ENCODE data around the gene GALNT18. TPM values are rescaled to one million over a fixed set of nuclear protein-coding genes. Genes with fewer than 3 reads are reported as not detected.

GALNT18 gene
- total and polyA plus RNA-seq, 2 experiments from 2014 or later = 4.3 to 10.8 TPM

GRCh38 chr11:11424688-11425087 is 197.1 kb downstream of the GALNT18 start:
- Histone ChIP-seq H3K4me1 (ENCODE audit: insufficient read depth) (no peaks in the 10 kb centered on the region), H4K20me1 (replicated peaks; ENCODE audit: insufficient read depth) (no peaks in the 10 kb centered on the region), H3K79me2 (replicated peaks; ENCODE audit: insufficient read depth) (no peaks in the 10 kb centered on the region), H3K9me2 (ENCODE audit: insufficient read depth) (peaks cover 6% of the 10 kb centered on the region; the same call in 1 of the 2 replicates), H3K27me3 (ENCODE audit: insufficient read depth) (no peaks in the 10 kb centered on the region), H2AFZ (no peak overlapping the region), H3K4me3 (no peak overlapping the region), H3K27ac (ENCODE audit: low read depth) (no peak overlapping the region), H3K4me2 (no peak overlapping the region), H3F3A (replicated peaks; ENCODE audit: low read depth) (no peaks in the 10 kb centered on the region), H3K36me3 (ENCODE audit: insufficient read depth) (no peaks in the 10 kb centered on the region)
- no peaks in the 10 kb centered on the region; the same call in 2 of the 3 replicates for H3K36me3 Mint-ChIP-seq (ENCODE audit: low read depth)
- DNase-seq (ENCODE audit: low spot score) (no peak), ATAC-seq (no peak)
- no peaks in the 10 kb centered on the region for H3K9me3 Mint-ChIP-seq
- H3K4me1 Mint-ChIP-seq = peaks cover 28% of the 10 kb centered on the region
- peaks cover 5% of the 10 kb centered on the region for H3K27me3 Mint-ChIP-seq (ENCODE audit: insufficient read depth, low read depth, poor library complexity)
- H3K4me3 Mint-ChIP-seq = no peak overlapping the region
- H3K27ac Mint-ChIP-seq = no peak overlapping the region
- TF ChIP-seq ETS1 (IDR thresholded peaks at IDR 0.05) (no peak), ZNF331 (CRISPR knock-in tag; IDR thresholded peaks at IDR 0.05; ENCODE audit: low read depth) (no peak), STAT1 (IDR thresholded peaks at IDR 0.05; ENCODE audit: unreplicated experiment) (no peak), EZH2 (IDR thresholded peaks at IDR 0.05; ENCODE audit: low read depth, unreplicated experiment) (no peak), CTCF (conservative IDR thresholded peaks at IDR 0.05; ENCODE audit: low read depth in 2 of 2) (no peak), NANOG (IDR thresholded peaks at IDR 0.05; ENCODE audit: borderline replicate concordance) (no peak), ZNF114 (CRISPR knock-in tag; IDR thresholded peaks at IDR 0.05) (no peak), CREB1 (CRISPR knock-in tag; IDR thresholded peaks at IDR 0.05; ENCODE audit: low read depth) (no peak), POLR2AphosphoS5 (IDR thresholded peaks at IDR 0.05; ENCODE audit: low read depth) (no peak), JUNB (IDR thresholded peaks at IDR 0.05; ENCODE audit: unreplicated experiment) (no peak), EZH2phosphoT487 (IDR thresholded peaks at IDR 0.05; ENCODE audit: unreplicated experiment) (no peak)
- TF ChIP-seq, protein P1, sequence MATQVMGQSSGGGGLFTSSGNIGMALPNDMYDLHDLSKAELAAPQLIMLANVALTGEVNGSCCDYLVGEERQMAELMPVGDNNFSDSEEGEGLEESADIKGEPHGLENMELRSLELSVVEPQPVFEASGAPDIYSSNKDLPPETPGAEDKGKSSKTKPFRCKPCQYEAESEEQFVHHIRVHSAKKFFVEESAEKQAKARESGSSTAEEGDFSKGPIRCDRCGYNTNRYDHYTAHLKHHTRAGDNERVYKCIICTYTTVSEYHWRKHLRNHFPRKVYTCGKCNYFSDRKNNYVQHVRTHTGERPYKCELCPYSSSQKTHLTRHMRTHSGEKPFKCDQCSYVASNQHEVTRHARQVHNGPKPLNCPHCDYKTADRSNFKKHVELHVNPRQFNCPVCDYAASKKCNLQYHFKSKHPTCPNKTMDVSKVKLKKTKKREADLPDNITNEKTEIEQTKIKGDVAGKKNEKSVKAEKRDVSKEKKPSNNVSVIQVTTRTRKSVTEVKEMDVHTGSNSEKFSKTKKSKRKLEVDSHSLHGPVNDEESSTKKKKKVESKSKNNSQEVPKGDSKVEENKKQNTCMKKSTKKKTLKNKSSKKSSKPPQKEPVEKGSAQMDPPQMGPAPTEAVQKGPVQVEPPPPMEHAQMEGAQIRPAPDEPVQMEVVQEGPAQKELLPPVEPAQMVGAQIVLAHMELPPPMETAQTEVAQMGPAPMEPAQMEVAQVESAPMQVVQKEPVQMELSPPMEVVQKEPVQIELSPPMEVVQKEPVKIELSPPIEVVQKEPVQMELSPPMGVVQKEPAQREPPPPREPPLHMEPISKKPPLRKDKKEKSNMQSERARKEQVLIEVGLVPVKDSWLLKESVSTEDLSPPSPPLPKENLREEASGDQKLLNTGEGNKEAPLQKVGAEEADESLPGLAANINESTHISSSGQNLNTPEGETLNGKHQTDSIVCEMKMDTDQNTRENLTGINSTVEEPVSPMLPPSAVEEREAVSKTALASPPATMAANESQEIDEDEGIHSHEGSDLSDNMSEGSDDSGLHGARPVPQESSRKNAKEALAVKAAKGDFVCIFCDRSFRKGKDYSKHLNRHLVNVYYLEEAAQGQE (IDR thresholded peaks at IDR 0.05; ENCODE audit: unreplicated experiment) = no peak
- TF ChIP-seq, protein P2, sequence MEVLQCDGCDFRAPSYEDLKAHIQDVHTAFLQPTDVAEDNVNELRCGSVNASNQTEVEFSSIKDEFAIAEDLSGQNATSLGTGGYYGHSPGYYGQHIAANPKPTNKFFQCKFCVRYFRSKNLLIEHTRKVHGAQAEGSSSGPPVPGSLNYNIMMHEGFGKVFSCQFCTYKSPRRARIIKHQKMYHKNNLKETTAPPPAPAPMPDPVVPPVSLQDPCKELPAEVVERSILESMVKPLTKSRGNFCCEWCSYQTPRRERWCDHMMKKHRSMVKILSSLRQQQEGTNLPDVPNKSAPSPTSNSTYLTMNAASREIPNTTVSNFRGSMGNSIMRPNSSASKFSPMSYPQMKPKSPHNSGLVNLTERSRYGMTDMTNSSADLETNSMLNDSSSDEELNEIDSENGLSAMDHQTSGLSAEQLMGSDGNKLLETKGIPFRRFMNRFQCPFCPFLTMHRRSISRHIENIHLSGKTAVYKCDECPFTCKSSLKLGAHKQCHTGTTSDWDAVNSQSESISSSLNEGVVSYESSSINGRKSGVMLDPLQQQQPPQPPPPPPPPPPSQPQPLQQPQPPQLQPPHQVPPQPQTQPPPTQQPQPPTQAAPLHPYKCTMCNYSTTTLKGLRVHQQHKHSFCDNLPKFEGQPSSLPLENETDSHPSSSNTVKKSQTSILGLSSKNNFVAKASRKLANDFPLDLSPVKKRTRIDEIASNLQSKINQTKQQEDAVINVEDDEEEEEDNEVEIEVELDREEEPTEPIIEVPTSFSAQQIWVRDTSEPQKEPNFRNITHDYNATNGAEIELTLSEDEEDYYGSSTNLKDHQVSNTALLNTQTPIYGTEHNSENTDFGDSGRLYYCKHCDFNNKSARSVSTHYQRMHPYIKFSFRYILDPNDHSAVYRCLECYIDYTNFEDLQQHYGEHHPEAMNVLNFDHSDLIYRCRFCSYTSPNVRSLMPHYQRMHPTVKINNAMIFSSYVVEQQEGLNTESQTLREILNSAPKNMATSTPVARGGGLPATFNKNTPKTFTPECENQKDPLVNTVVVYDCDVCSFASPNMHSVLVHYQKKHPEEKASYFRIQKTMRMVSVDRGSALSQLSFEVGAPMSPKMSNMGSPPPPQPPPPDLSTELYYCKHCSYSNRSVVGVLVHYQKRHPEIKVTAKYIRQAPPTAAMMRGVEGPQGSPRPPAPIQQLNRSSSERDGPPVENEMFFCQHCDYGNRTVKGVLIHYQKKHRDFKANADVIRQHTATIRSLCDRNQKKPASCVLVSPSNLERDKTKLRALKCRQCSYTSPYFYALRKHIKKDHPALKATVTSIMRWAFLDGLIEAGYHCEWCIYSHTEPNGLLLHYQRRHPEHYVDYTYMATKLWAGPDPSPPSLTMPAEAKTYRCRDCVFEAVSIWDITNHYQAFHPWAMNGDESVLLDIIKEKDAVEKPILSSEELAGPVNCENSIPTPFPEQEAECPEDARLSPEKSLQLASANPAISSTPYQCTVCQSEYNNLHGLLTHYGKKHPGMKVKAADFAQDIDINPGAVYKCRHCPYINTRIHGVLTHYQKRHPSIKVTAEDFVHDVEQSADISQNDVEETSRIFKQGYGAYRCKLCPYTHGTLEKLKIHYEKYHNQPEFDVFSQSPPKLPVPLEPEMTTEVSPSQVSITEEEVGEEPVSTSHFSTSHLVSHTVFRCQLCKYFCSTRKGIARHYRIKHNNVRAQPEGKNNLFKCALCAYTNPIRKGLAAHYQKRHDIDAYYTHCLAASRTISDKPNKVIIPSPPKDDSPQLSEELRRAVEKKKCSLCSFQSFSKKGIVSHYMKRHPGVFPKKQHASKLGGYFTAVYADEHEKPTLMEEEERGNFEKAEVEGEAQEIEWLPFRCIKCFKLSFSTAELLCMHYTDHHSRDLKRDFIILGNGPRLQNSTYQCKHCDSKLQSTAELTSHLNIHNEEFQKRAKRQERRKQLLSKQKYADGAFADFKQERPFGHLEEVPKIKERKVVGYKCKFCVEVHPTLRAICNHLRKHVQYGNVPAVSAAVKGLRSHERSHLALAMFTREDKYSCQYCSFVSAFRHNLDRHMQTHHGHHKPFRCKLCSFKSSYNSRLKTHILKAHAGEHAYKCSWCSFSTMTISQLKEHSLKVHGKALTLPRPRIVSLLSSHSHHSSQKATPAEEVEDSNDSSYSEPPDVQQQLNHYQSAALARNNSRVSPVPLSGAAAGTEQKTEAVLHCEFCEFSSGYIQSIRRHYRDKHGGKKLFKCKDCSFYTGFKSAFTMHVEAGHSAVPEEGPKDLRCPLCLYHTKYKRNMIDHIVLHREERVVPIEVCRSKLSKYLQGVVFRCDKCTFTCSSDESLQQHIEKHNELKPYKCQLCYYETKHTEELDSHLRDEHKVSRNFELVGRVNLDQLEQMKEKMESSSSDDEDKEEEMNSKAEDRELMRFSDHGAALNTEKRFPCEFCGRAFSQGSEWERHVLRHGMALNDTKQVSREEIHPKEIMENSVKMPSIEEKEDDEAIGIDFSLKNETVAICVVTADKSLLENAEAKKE (CRISPR knock-in tag; IDR thresholded peaks at IDR 0.05) = no peak
